Fibroblast of villous mesenchyme (primary cell): Measurements from ENCODE around the gene ADCY7. TPM values are rescaled to one million over a fixed set of nuclear protein-coding genes. Genes with fewer than 3 reads are reported as not detected.

ENCODE experiments used
- DNase-seq: peaks from one replicate; pipeline ENCODE4 v3.0.0-alpha.2; 2010; ENCODE audit warnings: low read depth
- H3K4me3 ChIP-seq: 2 replicates; pipeline ENCODE4 v1.5.1; 2011; ENCODE audit warnings: low read depth, mild to moderate bottlenecking, low read length
- total RNA-seq: library from RNA; depleted of rRNA; stranded (reverse); fragments of >200 nt; gene quantifications from 2 replicates; pipeline ENCODE4 v1.2.3, GENCODE V29; 2012
- TF ChIP-seq, protein P1 (sequence below): IDR thresholded peaks from 2 replicates; pipeline ENCODE4 v1.5.1; 2012; ENCODE audit warnings: low read depth, mild to moderate bottlenecking, low read length; ENCODE audit not compliant: insufficient read depth

The ADCY7 gene
- total RNA-seq, 1 donor = 44.9 TPM

DNA sequence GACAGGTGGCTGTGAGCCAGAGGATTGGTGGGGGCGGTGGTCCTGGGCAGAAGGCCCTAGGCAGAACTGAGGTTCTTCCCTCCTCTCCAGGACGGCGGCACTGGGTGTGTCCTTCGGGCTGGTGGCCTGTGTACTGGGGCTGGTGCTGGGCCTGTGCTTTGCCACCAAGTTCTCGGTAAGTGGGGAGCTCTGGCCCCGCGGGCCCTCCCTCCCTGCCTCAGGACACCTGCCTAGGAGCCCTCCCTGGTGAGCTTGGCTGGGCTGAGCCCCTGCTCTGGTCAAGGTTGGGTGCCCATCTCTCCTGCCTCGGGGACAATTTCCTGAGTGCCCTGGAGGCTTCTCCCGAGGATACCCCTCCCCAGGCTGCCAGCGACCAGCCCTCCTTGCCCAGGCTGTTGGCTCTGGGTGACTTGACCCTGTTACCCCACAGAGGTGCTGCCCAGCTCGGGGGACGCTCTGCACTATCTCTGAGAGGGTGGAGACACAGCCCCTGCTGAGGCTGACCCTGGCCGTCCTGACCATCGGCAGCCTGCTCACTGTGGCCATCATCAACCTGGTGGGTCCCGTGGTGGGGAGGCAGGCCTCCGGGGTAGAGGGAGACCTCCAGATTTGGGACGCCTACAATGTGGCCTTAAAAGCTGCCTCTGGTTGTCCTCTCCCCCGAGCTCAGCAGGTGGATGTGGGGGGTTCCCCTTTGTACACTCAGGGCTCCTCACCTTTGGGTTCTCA, 42.0 kb downstream of the ADCY7 start:
- no peak for DNase-seq
- TF ChIP-seq, protein P1, sequence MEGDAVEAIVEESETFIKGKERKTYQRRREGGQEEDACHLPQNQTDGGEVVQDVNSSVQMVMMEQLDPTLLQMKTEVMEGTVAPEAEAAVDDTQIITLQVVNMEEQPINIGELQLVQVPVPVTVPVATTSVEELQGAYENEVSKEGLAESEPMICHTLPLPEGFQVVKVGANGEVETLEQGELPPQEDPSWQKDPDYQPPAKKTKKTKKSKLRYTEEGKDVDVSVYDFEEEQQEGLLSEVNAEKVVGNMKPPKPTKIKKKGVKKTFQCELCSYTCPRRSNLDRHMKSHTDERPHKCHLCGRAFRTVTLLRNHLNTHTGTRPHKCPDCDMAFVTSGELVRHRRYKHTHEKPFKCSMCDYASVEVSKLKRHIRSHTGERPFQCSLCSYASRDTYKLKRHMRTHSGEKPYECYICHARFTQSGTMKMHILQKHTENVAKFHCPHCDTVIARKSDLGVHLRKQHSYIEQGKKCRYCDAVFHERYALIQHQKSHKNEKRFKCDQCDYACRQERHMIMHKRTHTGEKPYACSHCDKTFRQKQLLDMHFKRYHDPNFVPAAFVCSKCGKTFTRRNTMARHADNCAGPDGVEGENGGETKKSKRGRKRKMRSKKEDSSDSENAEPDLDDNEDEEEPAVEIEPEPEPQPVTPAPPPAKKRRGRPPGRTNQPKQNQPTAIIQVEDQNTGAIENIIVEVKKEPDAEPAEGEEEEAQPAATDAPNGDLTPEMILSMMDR = no peak
- no peak overlapping the region for H3K4me3 ChIP-seq

DNA sequence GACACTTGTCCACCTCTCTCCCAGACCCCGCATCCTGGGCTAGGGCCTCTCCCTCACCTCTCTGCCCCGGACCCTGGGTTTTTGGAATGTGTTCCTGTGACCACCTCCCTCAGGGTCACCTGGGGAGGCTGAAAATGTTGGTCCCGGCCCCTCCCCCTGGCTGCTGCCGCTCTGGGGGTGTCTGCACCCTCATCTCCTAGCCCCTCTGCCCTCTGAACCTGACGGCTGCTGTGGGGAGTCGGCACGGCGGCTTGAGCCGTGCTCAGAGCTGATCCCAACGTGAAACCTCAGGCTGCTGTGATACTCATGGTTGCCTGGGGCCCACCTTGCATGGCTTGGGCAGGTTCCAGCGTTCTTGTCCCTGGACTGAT, 42.8 kb downstream of the ADCY7 start:
- H3K4me3 ChIP-seq = no peak overlapping the region
- TF ChIP-seq, protein P1 = no peak
- no peak for DNase-seq

DNA sequence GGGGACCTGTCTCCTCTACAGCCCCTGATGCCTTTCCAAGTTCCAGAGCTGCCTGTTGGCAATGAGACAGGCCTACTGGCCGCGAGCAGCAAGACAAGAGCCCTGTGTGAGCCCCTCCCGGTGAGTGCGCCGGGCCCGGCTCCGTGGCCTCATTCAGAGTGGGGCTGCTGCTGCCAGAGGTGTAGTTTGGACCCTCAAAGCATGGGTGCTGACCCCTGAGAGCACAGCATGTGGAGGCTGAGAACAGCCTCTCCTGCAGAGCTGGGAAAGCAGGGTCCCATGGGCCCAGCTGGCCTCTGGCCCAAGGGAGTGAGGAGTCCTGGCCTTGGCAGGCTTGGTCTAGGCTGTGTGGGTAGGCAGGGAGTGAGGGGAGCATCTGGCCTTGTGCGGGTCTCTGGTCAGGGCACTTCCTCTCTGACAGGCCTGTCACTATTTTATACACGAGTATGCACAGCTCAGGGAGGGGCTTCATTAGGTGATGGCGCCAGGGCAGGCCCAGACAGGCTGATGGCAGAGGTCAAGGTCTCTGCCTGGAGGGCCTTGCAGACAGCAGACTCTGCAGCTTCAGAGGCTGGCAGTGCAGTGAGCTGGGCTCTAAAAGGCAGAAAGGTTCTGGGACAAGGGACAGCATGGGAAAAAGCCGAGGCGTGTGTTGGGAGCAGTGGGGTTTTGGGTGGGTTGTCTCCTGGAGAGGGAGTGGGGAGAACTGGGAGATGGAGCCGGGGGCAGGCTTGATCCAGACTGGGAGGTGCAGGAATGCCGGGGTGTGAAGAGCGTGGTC, 43.4 kb downstream of the ADCY7 start:
- no peak overlapping the region for H3K4me3 ChIP-seq
- TF ChIP-seq, protein P1 = no peak
- DNase-seq = no peak

DNA sequence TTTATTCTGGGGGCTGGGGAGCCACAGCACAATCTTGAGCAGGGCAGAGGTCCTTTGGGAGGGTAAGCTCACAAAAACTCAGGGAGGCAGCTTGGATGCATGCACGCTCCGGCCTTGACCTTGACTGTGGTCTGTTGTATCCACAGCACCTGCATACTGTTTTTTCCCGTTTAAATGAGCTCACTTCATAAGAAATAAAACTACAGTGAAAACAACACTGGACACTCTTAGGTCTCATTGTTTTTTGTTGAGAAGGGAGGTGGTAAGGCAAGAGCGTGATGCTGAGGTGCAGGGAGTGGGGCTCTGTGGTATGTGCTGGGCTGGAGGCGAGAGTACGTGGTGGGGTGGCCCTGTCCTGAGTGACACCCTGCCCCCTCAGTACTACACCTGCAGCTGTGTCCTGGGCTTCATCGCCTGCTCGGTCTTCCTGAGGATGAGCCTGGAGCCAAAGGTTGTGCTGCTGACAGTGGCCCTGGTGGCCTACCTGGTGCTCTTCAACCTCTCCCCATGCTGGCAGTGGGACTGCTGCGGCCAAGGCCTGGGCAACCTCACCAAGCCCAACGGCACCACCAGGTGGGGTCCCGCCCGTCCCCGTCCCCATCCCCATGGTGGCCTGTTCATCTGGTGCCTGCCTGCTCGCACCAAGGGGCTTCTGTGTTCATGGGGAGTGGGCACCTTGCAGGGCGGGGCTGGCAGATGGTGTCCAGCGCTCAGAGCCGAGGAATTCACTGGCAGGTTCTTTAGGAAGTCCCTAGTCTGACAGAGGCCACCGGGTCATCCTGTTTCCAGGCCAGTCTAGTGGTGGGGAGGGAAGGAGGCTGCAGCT, 44.2 kb downstream of the ADCY7 start:
- TF ChIP-seq, protein P1 = no peak
- no peak for DNase-seq
- H3K4me3 ChIP-seq = no peak overlapping the region

DNA sequence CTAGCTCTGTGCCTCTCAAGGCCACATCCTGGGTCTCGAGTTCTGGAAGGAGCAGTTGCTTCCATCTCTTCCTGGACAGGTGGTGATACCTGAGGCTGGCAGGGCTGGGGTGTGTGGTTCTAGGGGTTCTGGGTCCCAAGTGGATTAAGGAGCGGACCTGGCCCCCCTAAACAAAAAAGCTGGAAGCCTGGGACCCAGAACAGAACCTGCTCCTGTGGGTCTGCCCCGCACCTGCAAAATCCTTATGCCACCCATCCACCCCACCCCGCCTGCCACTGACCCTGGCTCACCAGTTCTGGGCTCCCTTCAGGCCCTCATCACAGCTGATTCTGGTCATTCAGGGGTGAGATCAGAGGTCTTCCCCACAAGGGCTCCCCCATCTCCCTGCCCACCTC, 44.8 kb downstream of the ADCY7 start:
- no peak overlapping the region for H3K4me3 ChIP-seq
- no peak for DNase-seq
- TF ChIP-seq, protein P1 = no peak

DNA sequence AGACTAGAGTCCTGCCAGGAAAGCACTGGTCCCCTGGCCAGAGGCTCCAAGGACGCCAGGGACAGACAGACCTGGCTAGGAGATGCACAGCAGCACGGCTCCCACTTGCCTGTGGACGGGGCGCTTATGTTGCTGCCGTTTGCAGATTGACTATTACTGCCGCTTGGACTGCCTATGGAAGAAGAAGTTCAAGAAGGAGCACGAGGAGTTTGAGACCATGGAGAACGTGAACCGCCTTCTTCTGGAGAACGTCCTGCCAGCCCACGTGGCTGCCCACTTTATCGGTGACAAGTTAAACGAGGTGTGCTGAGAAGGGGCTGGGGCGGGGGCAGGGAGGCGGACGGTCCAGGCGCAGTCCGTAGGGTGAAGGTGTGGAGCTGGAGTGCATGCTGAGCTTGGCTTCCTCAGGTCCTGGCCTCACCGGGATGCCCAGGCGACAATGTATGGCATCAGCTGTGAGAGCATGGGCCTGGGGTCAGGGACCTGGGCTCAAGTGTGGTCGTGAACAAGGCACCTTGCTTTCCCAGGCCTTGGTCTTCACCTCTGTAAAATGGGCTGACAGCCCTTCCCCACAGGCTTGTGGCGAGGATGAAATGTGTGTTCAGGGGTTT, 45.6 kb downstream of the ADCY7 start:
- DNase-seq = no peak
- TF ChIP-seq, protein P1 = no peak
- H3K4me3 ChIP-seq = no peak overlapping the region
